ENCODE results near the gene ZNF558. TPM values are rescaled to one million over a fixed set of nuclear protein-coding genes. Genes with fewer than 3 reads are reported as not detected.

The ZNF558 gene
- 8.9 and 10.5 TPM in 2 replicates for polyA plus RNA-seq (2013)

- no peaks in the 10 kb centered on the region for H3K27me3 ChIP-seq (ENCODE audit: insufficient read depth, low read length)
- no CpG with 5 or more reads among the region's 78 CpGs for WGBS (ENCODE audit: extremely low coverage, insufficient coverage, insufficient read length)
- peak within 1 kb of the TSS; percentile 95 for H3K9ac ChIP-seq (ENCODE audit: low read length)
Observed at GRCh38 chr19:8832132-8833021, at the start of gene ZNF558, which contains the start of gene MBD3L1. Gene ZNF558, minus strand, starts transcription at chr19:8832304. Its CDS starts 9,645 bp downstream, at chr19:8822659. Gene MBD3L1, plus strand, starts transcription at chr19:8832377. Its CDS starts 10,302 bp downstream, at chr19:8842679.

GRCh38 chr19:8881512-8881911 is 49.4 kb upstream of the ZNF558 start:
- Histone ChIP-seq H4K91ac (ENCODE audit: low read depth, low read length) (no peak overlapping the region), H3K9ac (ENCODE audit: low read length) (no peak overlapping the region), H3K9me3 (ENCODE audit: insufficient read depth, low read depth, low read length) (peaks cover 35% of the 10 kb centered on the region), H3K14ac (ENCODE audit: low read length) (no peak overlapping the region), H3K4me2 (ENCODE audit: low read length) (no peak overlapping the region), H3K18ac (ENCODE audit: low read length) (no peak overlapping the region), H2BK12ac (ENCODE audit: low read length) (no peak overlapping the region), H3K36me3 (ENCODE audit: control insufficient read depth in 1 of 2, insufficient read depth in 2 of 2, low read length in 2 of 2) (no peaks in the 10 kb centered on the region), H3K4ac (ENCODE audit: low read depth, low read length) (no peak overlapping the region), H4K8ac (ENCODE audit: low read depth, low read length) (no peak overlapping the region), H4K12ac (ENCODE audit: low read depth, low read length) (no peak overlapping the region), H2BK5ac (ENCODE audit: low read depth, low read length, poor library complexity) (no peak overlapping the region), H3K79me2 (ENCODE audit: control insufficient read depth, insufficient read depth, low read length, poor library complexity) (no peaks in the 10 kb centered on the region), H3K27me3 (ENCODE audit: insufficient read depth, low read length) (no peaks in the 10 kb centered on the region), H3K79me1 (ENCODE audit: low read length) (no peaks in the 10 kb centered on the region), H2BK120ac (ENCODE audit: insufficient read depth, low read length, poor library complexity) (no peak overlapping the region), H2AFZ (ENCODE audit: insufficient read depth, low read length, poor library complexity) (no peak overlapping the region), H3K23ac (ENCODE audit: low read length) (no peak overlapping the region), H2AK5ac (ENCODE audit: low read length) (no peak overlapping the region), H3K4me1 (ENCODE audit: control insufficient read depth in 1 of 2, insufficient read depth in 2 of 2, low read length in 2 of 2) (no peaks in the 10 kb centered on the region), H3K27ac (ENCODE audit: low read depth, low read length) (no peak overlapping the region), H3K4me3 (ENCODE audit: low read depth, low read length) (no peak overlapping the region)
- DNase-seq = no peak

More at GRCh38 chr19:8832132-8833021, at the start of gene ZNF558, which contains the start of gene MBD3L1:
- peak; percentile 96 to 97 for DNase-seq
- Histone ChIP-seq H3K4me1 (ENCODE audit: control insufficient read depth in 1 of 2, insufficient read depth in 2 of 2, low read length in 2 of 2) (peaks cover 0 to 2% of the 10 kb centered on the region in 2 experiments), H3K4me2 (ENCODE audit: low read length) (peak within 1 kb of the TSS; percentile 86), H3K79me1 (ENCODE audit: low read length) (peaks cover 7% of the 10 kb centered on the region), H3K27ac (ENCODE audit: low read depth, low read length) (peak within 1 kb of the TSS; percentile 52), H3K18ac (ENCODE audit: low read length) (peak within 1 kb of the TSS; percentile 83), H3K4me3 (ENCODE audit: low read depth, low read length) (peak within 1 kb of the TSS; percentile 96), H4K12ac (ENCODE audit: low read depth, low read length) (peak within 1 kb of the TSS; percentile 88), H3K4ac (ENCODE audit: low read depth, low read length) (peak within 1 kb of the TSS; percentile 22), H3K23ac (ENCODE audit: low read length) (no peak within 1 kb of the TSS), H3K79me2 (ENCODE audit: control insufficient read depth, insufficient read depth, low read length, poor library complexity) (peaks cover 4% of the 10 kb centered on the region), H2BK120ac (ENCODE audit: insufficient read depth, low read length, poor library complexity) (peak within 1 kb of the TSS; percentile 85), H2BK12ac (ENCODE audit: low read length) (no peak within 1 kb of the TSS), H2AFZ (ENCODE audit: insufficient read depth, low read length, poor library complexity) (peak within 1 kb of the TSS; percentile 88), H3K9me3 (ENCODE audit: insufficient read depth, low read depth, low read length) (peaks cover 8% of the 10 kb centered on the region), H2BK5ac (ENCODE audit: low read depth, low read length, poor library complexity) (peak within 1 kb of the TSS; percentile 71), H4K8ac (ENCODE audit: low read depth, low read length) (peak within 1 kb of the TSS; percentile 98), H3K36me3 (ENCODE audit: control insufficient read depth in 1 of 2, insufficient read depth in 2 of 2, low read length in 2 of 2) (no peaks in the 10 kb centered on the region), H3K14ac (ENCODE audit: low read length) (peak within 1 kb of the TSS; percentile 76), H4K91ac (ENCODE audit: low read depth, low read length) (peak within 1 kb of the TSS; percentile 80), H2AK5ac (ENCODE audit: low read length) (no peak within 1 kb of the TSS)

GRCh38 chr19:8880868-8881488 is 48.9 kb upstream of the ZNF558 start:
- Histone ChIP-seq H3K4me3 (ENCODE audit: low read depth, low read length) (no peak overlapping the region), H2BK12ac (ENCODE audit: low read length) (no peak overlapping the region), H4K8ac (ENCODE audit: low read depth, low read length) (no peak overlapping the region), H3K4ac (ENCODE audit: low read depth, low read length) (no peak overlapping the region), H3K36me3 (ENCODE audit: control insufficient read depth in 1 of 2, insufficient read depth in 2 of 2, low read length in 2 of 2) (no peaks in the 10 kb centered on the region), H3K4me1 (ENCODE audit: control insufficient read depth in 1 of 2, insufficient read depth in 2 of 2, low read length in 2 of 2) (no peaks in the 10 kb centered on the region), H4K91ac (ENCODE audit: low read depth, low read length) (no peak overlapping the region), H2AK5ac (ENCODE audit: low read length) (no peak overlapping the region), H3K4me2 (ENCODE audit: low read length) (no peak overlapping the region), H4K12ac (ENCODE audit: low read depth, low read length) (no peak overlapping the region), H3K9ac (ENCODE audit: low read length) (no peak overlapping the region), H2BK120ac (ENCODE audit: insufficient read depth, low read length, poor library complexity) (no peak overlapping the region), H3K27me3 (ENCODE audit: insufficient read depth, low read length) (no peaks in the 10 kb centered on the region), H2BK5ac (ENCODE audit: low read depth, low read length, poor library complexity) (no peak overlapping the region), H3K23ac (ENCODE audit: low read length) (no peak overlapping the region), H2AFZ (ENCODE audit: insufficient read depth, low read length, poor library complexity) (no peak overlapping the region), H3K79me1 (ENCODE audit: low read length) (no peaks in the 10 kb centered on the region), H3K14ac (ENCODE audit: low read length) (no peak overlapping the region), H3K9me3 (ENCODE audit: insufficient read depth, low read depth, low read length) (peaks cover 35% of the 10 kb centered on the region), H3K18ac (ENCODE audit: low read length) (no peak overlapping the region), H3K27ac (ENCODE audit: low read depth, low read length) (no peak overlapping the region), H3K79me2 (ENCODE audit: control insufficient read depth, insufficient read depth, low read length, poor library complexity) (no peaks in the 10 kb centered on the region)
- DNase-seq = no peak
- WGBS (ENCODE audit: extremely low coverage, insufficient coverage, insufficient read length) = no CpG with 5 or more reads among the region's 2 CpGs

- no peak overlapping the region for H2AFZ ChIP-seq (ENCODE audit: insufficient read depth, low read length, poor library complexity)
- no peak overlapping the region for H2BK5ac ChIP-seq (ENCODE audit: low read depth, low read length, poor library complexity)
- no peak overlapping the region for H3K27ac ChIP-seq (ENCODE audit: low read depth, low read length)
- H2BK12ac ChIP-seq (ENCODE audit: low read length) = no peak overlapping the region
- H3K79me2 ChIP-seq (ENCODE audit: control insufficient read depth, insufficient read depth, low read length, poor library complexity) = no peaks in the 10 kb centered on the region
- no peak overlapping the region for H3K4ac ChIP-seq (ENCODE audit: low read depth, low read length)
- no peaks in the 10 kb centered on the region for H3K4me1 ChIP-seq (ENCODE audit: control insufficient read depth in 1 of 2, insufficient read depth in 2 of 2, low read length in 2 of 2)
- H3K23ac ChIP-seq (ENCODE audit: low read length) = no peak overlapping the region
- no peak overlapping the region for H3K4me2 ChIP-seq (ENCODE audit: low read length)
- no peaks in the 10 kb centered on the region for H3K36me3 ChIP-seq (ENCODE audit: control insufficient read depth in 1 of 2, insufficient read depth in 2 of 2, low read length in 2 of 2)
- no peak overlapping the region for H3K9ac ChIP-seq (ENCODE audit: low read length)
- no peak overlapping the region for H2BK120ac ChIP-seq (ENCODE audit: insufficient read depth, low read length, poor library complexity)
- WGBS (ENCODE audit: extremely low coverage, insufficient coverage, insufficient read length) = no CpG with 5 or more reads among the region's 6 CpGs
- H4K12ac ChIP-seq (ENCODE audit: low read depth, low read length) = no peak overlapping the region
- no peaks in the 10 kb centered on the region for H3K79me1 ChIP-seq (ENCODE audit: low read length)
- no peaks in the 10 kb centered on the region for H3K27me3 ChIP-seq (ENCODE audit: insufficient read depth, low read length)
- H3K4me3 ChIP-seq (ENCODE audit: low read depth, low read length) = no peak overlapping the region
- no peak overlapping the region for H4K8ac ChIP-seq (ENCODE audit: low read depth, low read length)
- no peak overlapping the region for H3K14ac ChIP-seq (ENCODE audit: low read length)
- no peak overlapping the region for H3K18ac ChIP-seq (ENCODE audit: low read length)
- peaks cover 23% of the 10 kb centered on the region for H3K9me3 ChIP-seq (ENCODE audit: insufficient read depth, low read depth, low read length)
- no peak for DNase-seq
- H2AK5ac ChIP-seq (ENCODE audit: low read length) = no peak overlapping the region
- H4K91ac ChIP-seq (ENCODE audit: low read depth, low read length) = no peak overlapping the region
Observed at GRCh38 chr19:8877854-8878705, 46.0 kb upstream of the ZNF558 start.
